Activated B cell treated with CpG ODN at 0.5 μM for 24 hours (primary cell): ENCODE measurements around the gene TTN. TPM values are rescaled to one million over a fixed set of nuclear protein-coding genes. Genes with fewer than 3 reads are reported as not detected.

Experiments used
- ATAC-seq: fragments of 200-7000 bp; cut with Tn5 transposase; one replicate; pipeline ENCODE4 v1.10.0; 2021; ENCODE audit warnings: low read depth, mild to moderate bottlenecking, moderate library complexity
- CTCF ChIA-PET: fragments of 350-600 bp; sonication (Branson Sonifier 250); formaldehyde crosslinking; loops from one replicate; lab custom pipeline; 2021; ENCODE audit warnings: antibody characterized with exemption; lab: Charles Lee
- POLR2A ChIA-PET: fragments of 350-600 bp; sonication (Branson Sonifier 250); formaldehyde crosslinking; loops from one replicate; lab custom pipeline; 2021; ENCODE audit warnings: antibody characterized with exemption; lab: Charles Lee
- DNase-seq: peaks from one replicate; pipeline ENCODE4 v3.0.0; 2022
- H3K27ac Mint-ChIP-seq: one replicate; pipeline ENCODE4 v1.8.0; 2020; ENCODE audit warnings: mixed read lengths
- H3K27me3 Mint-ChIP-seq: one replicate; pipeline ENCODE4 v1.8.0; 2021; ENCODE audit warnings: mixed read lengths
- H3K36me3 Mint-ChIP-seq: one replicate; pipeline ENCODE4 v1.8.0; 2021; ENCODE audit warnings: low read depth, mixed read lengths
- H3K4me1 Mint-ChIP-seq: one replicate; pipeline ENCODE4 v1.8.0; 2021; ENCODE audit warnings: mixed read lengths
- H3K4me3 Mint-ChIP-seq: one replicate; pipeline ENCODE4 v1.8.0; 2020; ENCODE audit warnings: mild to moderate bottlenecking, mixed read lengths
- H3K9me3 Mint-ChIP-seq: one replicate; pipeline ENCODE4 v1.8.0; 2020; ENCODE audit warnings: mixed read lengths
- intact Hi-C: fragments of 100-400 bp; cut with micrococcal nuclease; formaldehyde crosslinking; loops from one replicate; pipeline ENCODE4 v1.15.1; 2024
- total RNA-seq: library from RNA; stranded (reverse); gene quantifications from 2 replicates; pipeline ENCODE4 v1.2.3, GENCODE V29; 2022
- TF ChIP-seq, protein P1 (sequence below): fragments of 200-600 bp; IDR thresholded peaks from one replicate; pipeline ENCODE4 v1.8.0; 2022; ENCODE audit warnings: antibody characterized with exemption, mild to moderate bottlenecking

Gene TTN
- total RNA-seq, 1 donor from 2014 or later, result 40.0 TPM

DNA sequence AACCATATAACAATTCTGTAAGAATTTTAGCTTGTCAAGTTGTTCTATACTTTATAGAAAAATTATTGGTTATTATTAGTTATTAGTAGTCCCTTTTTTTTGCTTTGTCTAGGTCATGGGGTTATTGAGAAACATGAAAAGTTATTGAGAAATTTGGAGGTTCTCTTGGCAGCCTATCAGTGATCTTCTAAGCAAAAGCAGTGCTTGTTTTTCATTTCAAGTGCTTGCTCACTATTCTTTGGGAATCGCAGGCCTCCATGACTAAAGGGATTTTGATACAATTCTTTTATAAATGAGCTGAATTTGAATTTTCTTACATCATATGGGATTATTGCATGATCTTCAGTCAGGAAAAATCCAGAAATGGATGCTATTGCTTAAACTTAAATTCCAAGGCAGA is 301.1 kb downstream of the TTN start:
- Mint-ChIP-seq H3K9me3 (no peaks in the 10 kb centered on the region), H3K27me3 (no peaks in the 10 kb centered on the region), H3K36me3 (peaks cover 61% of the 10 kb centered on the region), H3K27ac (no peak overlapping the region), H3K4me1 (no peaks in the 10 kb centered on the region), H3K4me3 (no peak overlapping the region)
- intact Hi-C loops, result no loop called here
- TF ChIP-seq, protein P1, sequence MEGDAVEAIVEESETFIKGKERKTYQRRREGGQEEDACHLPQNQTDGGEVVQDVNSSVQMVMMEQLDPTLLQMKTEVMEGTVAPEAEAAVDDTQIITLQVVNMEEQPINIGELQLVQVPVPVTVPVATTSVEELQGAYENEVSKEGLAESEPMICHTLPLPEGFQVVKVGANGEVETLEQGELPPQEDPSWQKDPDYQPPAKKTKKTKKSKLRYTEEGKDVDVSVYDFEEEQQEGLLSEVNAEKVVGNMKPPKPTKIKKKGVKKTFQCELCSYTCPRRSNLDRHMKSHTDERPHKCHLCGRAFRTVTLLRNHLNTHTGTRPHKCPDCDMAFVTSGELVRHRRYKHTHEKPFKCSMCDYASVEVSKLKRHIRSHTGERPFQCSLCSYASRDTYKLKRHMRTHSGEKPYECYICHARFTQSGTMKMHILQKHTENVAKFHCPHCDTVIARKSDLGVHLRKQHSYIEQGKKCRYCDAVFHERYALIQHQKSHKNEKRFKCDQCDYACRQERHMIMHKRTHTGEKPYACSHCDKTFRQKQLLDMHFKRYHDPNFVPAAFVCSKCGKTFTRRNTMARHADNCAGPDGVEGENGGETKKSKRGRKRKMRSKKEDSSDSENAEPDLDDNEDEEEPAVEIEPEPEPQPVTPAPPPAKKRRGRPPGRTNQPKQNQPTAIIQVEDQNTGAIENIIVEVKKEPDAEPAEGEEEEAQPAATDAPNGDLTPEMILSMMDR, result no peak
- POLR2A ChIA-PET, result no interaction called here
- CTCF ChIA-PET, result no interaction called here
- no peak for DNase-seq
- no peak for ATAC-seq

DNA sequence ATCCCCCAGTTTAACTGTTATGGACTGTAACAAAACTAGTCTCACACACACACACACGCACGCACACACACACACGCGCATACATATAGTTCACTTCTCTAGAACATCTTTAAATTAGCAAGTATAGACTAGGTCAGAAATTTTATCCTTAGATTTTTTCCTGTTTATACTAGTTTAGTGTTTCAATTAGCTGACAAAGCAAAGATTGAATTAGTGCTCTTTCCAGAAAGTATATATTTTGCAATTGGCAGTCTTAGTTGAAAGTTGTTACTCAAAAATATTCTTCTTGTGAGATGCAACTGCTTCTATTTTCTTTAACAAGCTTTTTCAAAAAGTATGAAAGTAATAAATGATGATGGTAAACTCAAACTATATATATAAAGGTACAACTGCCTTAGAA is 304.5 kb downstream of the TTN start:
- Mint-ChIP-seq H3K4me1 (peaks cover 4% of the 10 kb centered on the region), H3K9me3 (no peaks in the 10 kb centered on the region)

DNA sequence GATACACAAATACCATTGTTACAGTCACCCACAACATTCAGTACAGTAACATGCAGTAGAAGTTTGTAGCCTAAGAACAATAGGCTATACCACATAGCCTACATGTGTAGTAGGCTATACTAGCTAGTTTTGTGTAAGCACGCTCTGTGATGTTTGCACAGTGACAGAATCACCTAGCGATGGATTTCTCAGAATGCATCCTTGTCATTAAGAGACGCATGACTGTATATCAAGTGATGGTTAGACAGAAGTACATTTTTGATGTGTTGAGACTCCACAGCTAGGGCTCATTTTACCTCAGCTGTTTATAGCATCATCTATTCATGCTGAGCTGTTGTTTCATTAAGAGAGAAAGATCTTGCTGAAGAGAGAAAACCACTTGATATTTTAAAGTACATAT is 307.6 kb downstream of the TTN start:
- Mint-ChIP-seq H3K4me1 (peaks cover 7% of the 10 kb centered on the region), H3K27ac (no peak overlapping the region), H3K27me3 (no peaks in the 10 kb centered on the region), H3K36me3 (peaks cover 85% of the 10 kb centered on the region), H3K4me3 (no peak overlapping the region), H3K9me3 (no peaks in the 10 kb centered on the region)
- intact Hi-C loops, result no loop called here
- ATAC-seq (no peak), DNase-seq (no peak)
- TF ChIP-seq, protein P1, result no peak
- ChIA-PET CTCF (no interaction called here), POLR2A (no interaction called here)

More for the DNA sequence above, 304.5 kb downstream of the TTN start:
- ATAC-seq, result no peak
- CTCF ChIA-PET, result no interaction called here
- TF ChIP-seq, protein P1, result no peak
- Mint-ChIP-seq H3K27me3 (no peaks in the 10 kb centered on the region), H3K36me3 (peaks cover 71% of the 10 kb centered on the region), H3K27ac (no peak overlapping the region), H3K4me3 (no peak overlapping the region)
- POLR2A ChIA-PET, result no interaction called here
- DNase-seq, result no peak
- intact Hi-C loops, result no loop called here

DNA sequence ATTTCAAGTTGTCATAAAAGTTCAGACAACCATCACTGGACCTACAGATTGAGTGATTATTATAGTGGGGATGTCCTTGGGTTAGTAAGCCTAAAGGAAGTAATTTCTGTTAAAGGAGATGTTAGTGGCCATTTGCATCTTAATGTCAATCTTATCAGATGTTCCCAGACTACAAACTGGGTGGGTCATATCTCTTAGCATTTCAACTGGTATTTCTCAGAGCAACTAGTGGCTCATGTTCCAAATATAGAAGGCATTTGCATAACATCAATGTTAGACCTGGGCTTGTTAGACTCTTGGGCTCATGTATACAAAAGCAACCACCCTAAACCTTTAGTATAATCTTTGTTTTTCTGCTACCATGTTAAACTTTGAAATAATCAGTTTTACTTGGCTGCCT is 309.1 kb downstream of the TTN start:
- POLR2A ChIA-PET, result interaction anchor here (0.6 kb wide), 1 partner anchor 80 kb away, joined by 4 read pairs; no protein-coding TSS in a partner anchor
- H3K4me1 Mint-ChIP-seq, result peaks cover 7% of the 10 kb centered on the region
- CTCF ChIA-PET, result no interaction called here
- DNase-seq (no peak), ATAC-seq (no peak)
- TF ChIP-seq, protein P1, result no peak
- H3K27ac Mint-ChIP-seq, result no peak overlapping the region
- H3K27me3 Mint-ChIP-seq, result no peaks in the 10 kb centered on the region
- H3K9me3 Mint-ChIP-seq, result no peaks in the 10 kb centered on the region
- H3K4me3 Mint-ChIP-seq, result no peak overlapping the region
- H3K36me3 Mint-ChIP-seq, result peaks cover 85% of the 10 kb centered on the region
- intact Hi-C loops, result no loop called here

DNA sequence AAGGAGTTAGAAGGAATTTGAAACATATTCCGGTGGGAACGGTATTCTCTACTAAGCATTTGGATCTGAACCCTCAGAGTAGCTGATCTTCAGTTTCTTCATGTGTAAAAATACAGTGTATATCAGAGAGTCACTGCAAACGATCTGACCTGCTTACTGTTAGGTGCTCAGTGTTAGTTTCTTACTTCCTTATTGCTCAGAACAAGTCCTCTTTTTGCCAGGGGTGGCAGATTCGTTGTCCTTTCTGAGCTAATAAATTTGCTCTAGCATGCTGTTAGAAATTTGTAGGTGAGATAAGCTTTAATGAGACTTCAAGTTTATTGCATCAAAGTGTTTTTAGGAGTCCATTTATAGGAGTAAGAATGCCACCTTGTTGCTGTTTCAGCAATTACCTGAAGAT is 311.2 kb downstream of the TTN start:
- H3K9me3 Mint-ChIP-seq, result no peaks in the 10 kb centered on the region
- H3K4me1 Mint-ChIP-seq, result peaks cover 7% of the 10 kb centered on the region
- ATAC-seq (no peak), DNase-seq (no peak)
- intact Hi-C loops, result no loop called here
- no peaks in the 10 kb centered on the region for H3K27me3 Mint-ChIP-seq
- ChIA-PET CTCF (no interaction called here), POLR2A (no interaction called here)
- no peak overlapping the region for H3K4me3 Mint-ChIP-seq
- H3K36me3 Mint-ChIP-seq, result peaks cover 79% of the 10 kb centered on the region
- H3K27ac Mint-ChIP-seq, result no peak overlapping the region
- TF ChIP-seq, protein P1, result no peak
